Nephron (organoid): ENCODE data around the gene TDRD9.

Experiments used
- H3K27ac Mint-ChIP-seq, 3 experiments: 2 replicates each; pipeline ENCODE4 v1.8.0; 2020; ENCODE audit warnings: mixed read lengths in 3 of 3, mild to moderate bottlenecking in 2 of 3, moderate library complexity in 1 of 3
- H3K27me3 Mint-ChIP-seq: 2 replicates; pipeline ENCODE4 v1.8.0; 2021; ENCODE audit warnings: low read depth, mild to moderate bottlenecking, moderate library complexity, mixed read lengths
- H3K36me3 Mint-ChIP-seq: 2 replicates; pipeline ENCODE4 v1.8.0; 2020; ENCODE audit warnings: low read depth, mixed read lengths
- H3K4me1 Mint-ChIP-seq: 2 replicates; pipeline ENCODE4 v1.8.0; 2020; ENCODE audit warnings: mixed read lengths
- H3K4me3 Mint-ChIP-seq, 3 experiments: 2 replicates each; pipeline ENCODE4 v1.8.0; 2020; ENCODE audit warnings: mild to moderate bottlenecking in 3 of 3, mixed read lengths in 3 of 3, moderate library complexity in 2 of 3
- H3K9me3 Mint-ChIP-seq: 2 replicates; pipeline ENCODE4 v1.8.0; 2020; ENCODE audit warnings: mixed read lengths
- CTCF ChIP-seq, 3 experiments: fragments of 200-600 bp; sonication (generic); IDR thresholded peaks; one replicate each; pipeline ENCODE4 v1.5.0; 2021; ENCODE audit warnings: antibody characterized with exemption in 3 of 3; ENCODE audit not compliant: unreplicated experiment in 3 of 3

Gene TDRD9

GRCh38 chr14:103949131-103949790 lies 21.0 kb downstream of the TDRD9 start:
- no peak overlapping the region for H3K27ac Mint-ChIP-seq
- no peak overlapping the region for H3K4me3 Mint-ChIP-seq
- H3K9me3 Mint-ChIP-seq, result peaks cover 8% of the 10 kb centered on the region
- H3K4me1 Mint-ChIP-seq, result no peaks in the 10 kb centered on the region
- H3K27me3 Mint-ChIP-seq, result peaks cover 13% of the 10 kb centered on the region
- no peaks in the 10 kb centered on the region for H3K36me3 Mint-ChIP-seq
- TF ChIP-seq CTCF (IDR thresholded peaks at IDR 0.05; ENCODE audit: unreplicated experiment in 3 of 3), result no peak

DNA sequence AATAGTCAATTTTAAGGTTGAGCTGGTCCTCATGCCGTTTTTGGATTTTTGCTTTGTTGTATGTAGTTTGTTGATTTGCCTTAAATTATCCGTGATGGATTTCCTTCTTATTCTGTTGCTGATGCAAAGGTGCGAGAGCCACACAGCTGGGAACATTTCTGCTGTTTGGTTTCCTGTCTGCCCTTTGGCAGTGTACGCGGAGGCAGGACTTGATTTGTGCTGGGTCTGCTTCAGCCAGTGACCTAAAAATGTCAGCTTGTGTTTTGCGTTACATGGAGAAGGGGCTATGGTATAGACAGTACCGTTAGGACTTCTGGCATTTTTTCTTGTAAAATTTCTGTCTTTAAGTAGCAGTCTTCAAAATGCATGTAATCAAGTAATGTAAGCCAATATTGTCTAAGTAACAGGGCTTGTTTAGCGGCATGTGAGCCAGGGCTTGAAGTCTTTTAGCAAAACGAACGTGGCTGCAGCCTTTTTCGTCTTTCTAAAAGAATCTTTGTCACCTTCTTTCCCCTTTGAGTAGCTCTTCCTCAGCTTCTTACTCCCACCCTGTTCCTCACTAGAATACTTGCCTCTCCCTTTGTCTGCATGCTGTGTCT lies 32.3 kb downstream of the TDRD9 start:
- H3K36me3 Mint-ChIP-seq, result no peaks in the 10 kb centered on the region

GRCh38 chr14:103961928-103962578 lies 33.8 kb downstream of the TDRD9 start:
- H3K27ac Mint-ChIP-seq, result no peak overlapping the region
- H3K9me3 Mint-ChIP-seq, result no peaks in the 10 kb centered on the region
- H3K27me3 Mint-ChIP-seq, result no peaks in the 10 kb centered on the region
- H3K4me3 Mint-ChIP-seq, result no peak overlapping the region
- H3K36me3 Mint-ChIP-seq, result no peaks in the 10 kb centered on the region
- TF ChIP-seq CTCF (IDR thresholded peaks at IDR 0.05; ENCODE audit: unreplicated experiment in 3 of 3), result no peak
- peaks cover 14% of the 10 kb centered on the region for H3K4me1 Mint-ChIP-seq

More for the DNA sequence above, 32.3 kb downstream of the TDRD9 start:
- TF ChIP-seq CTCF (IDR thresholded peaks at IDR 0.05; ENCODE audit: unreplicated experiment in 3 of 3), result no peak
- Mint-ChIP-seq H3K9me3 (no peaks in the 10 kb centered on the region), H3K27me3 (no peaks in the 10 kb centered on the region), H3K4me1 (peaks cover 14% of the 10 kb centered on the region), H3K27ac (peak overlapping the region; percentile 16 to 43 (median 39)), H3K4me3 (no peak overlapping the region)

DNA sequence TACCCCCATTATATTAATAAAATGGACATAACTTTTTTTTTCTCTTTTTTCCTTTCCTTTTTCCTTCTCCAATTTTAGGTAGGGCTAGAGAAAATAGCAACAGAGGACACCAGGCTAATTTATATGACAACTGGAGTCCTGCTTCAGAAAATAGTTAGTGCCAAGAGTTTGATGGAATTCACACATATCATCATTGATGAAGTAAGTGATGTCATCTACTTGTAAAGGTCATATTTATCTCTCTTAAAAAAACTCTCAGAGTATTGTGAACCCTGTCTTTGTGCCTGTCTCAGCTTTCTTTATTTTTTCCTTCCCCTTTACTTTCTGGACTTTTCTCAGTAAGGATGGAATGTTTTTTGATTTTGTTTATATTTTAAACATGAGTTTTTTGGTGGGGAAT lies 38.4 kb downstream of the TDRD9 start:
- H3K36me3 Mint-ChIP-seq, result no peaks in the 10 kb centered on the region
- H3K27me3 Mint-ChIP-seq, result peaks cover 3% of the 10 kb centered on the region
- H3K4me1 Mint-ChIP-seq, result peaks cover 3% of the 10 kb centered on the region
- H3K4me3 Mint-ChIP-seq, result no peak overlapping the region
- H3K27ac Mint-ChIP-seq, result no peak overlapping the region
- H3K9me3 Mint-ChIP-seq, result no peaks in the 10 kb centered on the region
- TF ChIP-seq CTCF (IDR thresholded peaks at IDR 0.05; ENCODE audit: unreplicated experiment in 3 of 3), result no peak

- peaks cover 3% of the 10 kb centered on the region for H3K27me3 Mint-ChIP-seq
- H3K4me1 Mint-ChIP-seq, result no peaks in the 10 kb centered on the region
- TF ChIP-seq CTCF (IDR thresholded peaks at IDR 0.05; ENCODE audit: unreplicated experiment in 3 of 3), result no peak
- no peak overlapping the region for H3K27ac Mint-ChIP-seq
- H3K36me3 Mint-ChIP-seq, result no peaks in the 10 kb centered on the region
- no peaks in the 10 kb centered on the region for H3K9me3 Mint-ChIP-seq
- H3K4me3 Mint-ChIP-seq, result no peak overlapping the region
These were observed 41.7 kb downstream of the TDRD9 start for GRCh38 chr14:103969961-103970360.
